Measurements from ENCODE around the gene KRTAP19-5.

GRCh38 chr21:30463713-30464112 lies 38.2 kb downstream of the KRTAP19-5 start:
- no peak for TF ChIP-seq EZH2 (IDR thresholded peaks at IDR 0.05; ENCODE audit: insufficient read depth, low read length)
- peak; percentile 28 for TF ChIP-seq CTCF (IDR thresholded peaks at IDR 0.05; ENCODE audit: insufficient read depth, low read depth, low read length)
